H9 (cell line): ENCODE measurements around the gene HM13. TPM values are rescaled to one million over a fixed set of nuclear protein-coding genes. Genes with fewer than 3 reads are reported as not detected.

Experiments used
- DNase-seq: peaks from one replicate; pipeline ENCODE4 v3.0.0-alpha.2; 2017
- H2AFZ ChIP-seq: one replicate; pipeline ENCODE4 v1.6.1; 2013; ENCODE audit warnings: mild to moderate bottlenecking, low read length, control low read depth, moderate library complexity
- H2AK5ac ChIP-seq: 2 replicates; pipeline ENCODE4 v1.6.1; 2013; ENCODE audit warnings: low read length, control low read depth, mixed read lengths; ENCODE audit not compliant: insufficient read length
- H2BK120ac ChIP-seq: one replicate; pipeline ENCODE4 v1.6.1; 2013; ENCODE audit warnings: low read depth, mild to moderate bottlenecking, low read length, control low read depth, inconsistent platforms; ENCODE audit not compliant: poor library complexity, severe bottlenecking
- H2BK12ac ChIP-seq: 2 replicates; pipeline ENCODE4 v1.6.1; 2013; ENCODE audit warnings: low read length, control low read depth, mixed read lengths, low read depth; ENCODE audit not compliant: insufficient read length
- H2BK15ac ChIP-seq: 2 replicates; pipeline ENCODE4 v1.6.1; 2013; ENCODE audit warnings: low read depth, low read length, control low read depth
- H2BK20ac ChIP-seq: one replicate; pipeline ENCODE4 v1.6.1; 2013; ENCODE audit warnings: low read depth, mild to moderate bottlenecking, low read length, control low read depth, inconsistent platforms; ENCODE audit not compliant: poor library complexity, severe bottlenecking
- H2BK5ac ChIP-seq: 2 replicates; pipeline ENCODE4 v1.6.1; 2013; ENCODE audit warnings: low read length, control low read depth, mixed read lengths; ENCODE audit not compliant: insufficient read length
- H3K14ac ChIP-seq: 2 replicates; pipeline ENCODE4 v1.6.1; 2013; ENCODE audit warnings: low read length, control low read depth; ENCODE audit not compliant: insufficient read depth
- H3K18ac ChIP-seq: 2 replicates; pipeline ENCODE4 v1.6.1; 2013; ENCODE audit warnings: low read depth, mild to moderate bottlenecking, mixed read lengths, low read length, control low read depth; ENCODE audit not compliant: insufficient read length
- H3K23ac ChIP-seq: 2 replicates; pipeline ENCODE4 v1.6.1; 2013; ENCODE audit warnings: low read length, control low read depth, mixed read lengths, low read depth; ENCODE audit not compliant: insufficient read length
- H3K23me2 ChIP-seq: 2 replicates; pipeline ENCODE4 v1.6.1; 2013; ENCODE audit warnings: low read depth, mild to moderate bottlenecking, mixed read lengths, low read length, control low read depth; ENCODE audit not compliant: insufficient read length, poor library complexity, severe bottlenecking
- H3K27ac ChIP-seq: 2 replicates; pipeline ENCODE4 v1.5.1; 2013; ENCODE audit warnings: low read length, control low read depth, mixed read lengths, low read depth; ENCODE audit not compliant: insufficient read length
- H3K27me3 ChIP-seq: 2 replicates; pipeline ENCODE4 v1.6.1; 2013; ENCODE audit warnings: low read length, control low read depth, inconsistent platforms; ENCODE audit not compliant: insufficient read depth
- H3K4ac ChIP-seq: 2 replicates; pipeline ENCODE4 v1.6.1; 2013; ENCODE audit warnings: low read depth, mild to moderate bottlenecking, control low read depth, inconsistent platforms, low read length, moderate library complexity
- H3K4me1 ChIP-seq: 2 replicates; pipeline ENCODE4 v1.6.1; 2013; ENCODE audit warnings: low read length, control low read depth, inconsistent platforms; ENCODE audit not compliant: insufficient read depth
- H3K4me2 ChIP-seq: 2 replicates; pipeline ENCODE4 v1.6.1; 2013; ENCODE audit warnings: low read length, control low read depth, mixed read lengths; ENCODE audit not compliant: insufficient read length, insufficient read depth
- H3K56ac ChIP-seq: 2 replicates; pipeline ENCODE4 v1.6.1; 2013; ENCODE audit warnings: low read depth, mild to moderate bottlenecking, mixed read lengths, low read length, control low read depth; ENCODE audit not compliant: insufficient read length
- H3K79me1 ChIP-seq: 2 replicates; pipeline ENCODE4 v1.6.1; 2013; ENCODE audit warnings: low read depth, mild to moderate bottlenecking, moderate library complexity, low read length, control low read depth, inconsistent platforms; ENCODE audit not compliant: insufficient read depth, poor library complexity, severe bottlenecking
- H3K79me2 ChIP-seq: 2 replicates; pipeline ENCODE4 v1.6.1; 2013; ENCODE audit warnings: low read length, control low read depth, inconsistent platforms; ENCODE audit not compliant: insufficient read depth
- H3K9ac ChIP-seq: 2 replicates; pipeline ENCODE4 v1.6.1; 2013; ENCODE audit warnings: low read length, control low read depth, mixed read lengths; ENCODE audit not compliant: insufficient read length; ENCODE audit errors: extremely low read depth
- H3K9me3 ChIP-seq: one replicate; pipeline ENCODE4 v1.6.1; 2013; ENCODE audit warnings: low read depth, low read length, inconsistent platforms; ENCODE audit not compliant: control insufficient read depth
- H3T11ph ChIP-seq: one replicate; pipeline ENCODE4 v1.6.1; 2013; ENCODE audit warnings: mild to moderate bottlenecking, low read length, control low read depth, inconsistent platforms
- H4K20me1 ChIP-seq: one replicate; pipeline ENCODE4 v1.6.1; 2013; ENCODE audit not compliant: control insufficient read depth, insufficient read length, insufficient read depth
- H4K5ac ChIP-seq: 2 replicates; pipeline ENCODE4 v1.6.1; 2013; ENCODE audit warnings: low read depth, mild to moderate bottlenecking, mixed read lengths, low read length, control low read depth; ENCODE audit not compliant: insufficient read length
- H4K8ac ChIP-seq: replicated peaks from 2 replicates; pipeline ENCODE4 v1.6.1; 2013; ENCODE audit warnings: low read length, control low read depth, mixed read lengths, low read depth; ENCODE audit not compliant: insufficient read length
- H4K91ac ChIP-seq: 2 replicates; pipeline ENCODE4 v1.6.1; 2013; ENCODE audit warnings: low read depth, mild to moderate bottlenecking, moderate library complexity, mixed read lengths, low read length, control low read depth; ENCODE audit not compliant: insufficient read length
- H3K27ac Mint-ChIP-seq, 3 experiments: 2 replicates in 2 of 3; 3 replicates in 1 of 3; pipeline ENCODE4 v1.8.0; 2020 to 2021; ENCODE audit warnings: mixed read lengths in 3 of 3, mild to moderate bottlenecking in 1 of 3, moderate library complexity in 1 of 3
- H3K27me3 Mint-ChIP-seq: 2 replicates; pipeline ENCODE4 v1.8.0; 2021; ENCODE audit warnings: low read depth, mild to moderate bottlenecking, moderate library complexity, mixed read lengths
- H3K36me3 Mint-ChIP-seq, 3 experiments: 2 replicates in 2 of 3; 3 replicates in 1 of 3; pipeline ENCODE4 v1.8.0; 2020 to 2021; ENCODE audit warnings: low read depth in 3 of 3, mixed read lengths in 3 of 3; ENCODE audit not compliant: insufficient read depth in 1 of 3
- H3K4me1 Mint-ChIP-seq, 2 experiments: 2 replicates each; pipeline ENCODE4 v1.8.0; 2020; ENCODE audit warnings: mixed read lengths in 2 of 2
- H3K4me3 Mint-ChIP-seq, 2 experiments: 2 replicates in 1 of 2; 3 replicates in 1 of 2; pipeline ENCODE4 v1.8.0; 2020 to 2021; ENCODE audit warnings: mild to moderate bottlenecking in 2 of 2, mixed read lengths in 2 of 2, moderate library complexity in 1 of 2
- H3K9me3 Mint-ChIP-seq, 2 experiments: 2 replicates in 1 of 2; 3 replicates in 1 of 2; pipeline ENCODE4 v1.8.0; 2020; ENCODE audit warnings: mild to moderate bottlenecking in 2 of 2, mixed read lengths in 2 of 2, moderate library complexity in 1 of 2
- WGBS: extraction: QIAGEN DNeasy Blood & Tissue Kit; methylation state at CpG from one replicate; pipeline ENCODE4 v1.1.7; 2013; ENCODE audit warnings: missing lambda C conversion rate, low lambda C conversion rate, mixed read lengths; ENCODE audit not compliant: insufficient read length; ENCODE audit errors: extremely low coverage; 5-methylcytosine and 5-hydroxymethylcytosine counted together
- total RNA-seq: library from RNA; stranded (reverse); gene quantifications from 2 replicates; pipeline ENCODE4 v1.2.1, GENCODE V29; 2021
- TF ChIP-seq, protein P1 (sequence below): fragments of 200-600 bp; sonication (generic); conservative IDR thresholded peaks from 3 replicates; pipeline ENCODE4 v1.8.0; 2021; ENCODE audit warnings: antibody characterized with exemption, mild to moderate bottlenecking

Gene HM13
- total RNA-seq, 1 experiment from 2014 or later = 169 TPM

DNA sequence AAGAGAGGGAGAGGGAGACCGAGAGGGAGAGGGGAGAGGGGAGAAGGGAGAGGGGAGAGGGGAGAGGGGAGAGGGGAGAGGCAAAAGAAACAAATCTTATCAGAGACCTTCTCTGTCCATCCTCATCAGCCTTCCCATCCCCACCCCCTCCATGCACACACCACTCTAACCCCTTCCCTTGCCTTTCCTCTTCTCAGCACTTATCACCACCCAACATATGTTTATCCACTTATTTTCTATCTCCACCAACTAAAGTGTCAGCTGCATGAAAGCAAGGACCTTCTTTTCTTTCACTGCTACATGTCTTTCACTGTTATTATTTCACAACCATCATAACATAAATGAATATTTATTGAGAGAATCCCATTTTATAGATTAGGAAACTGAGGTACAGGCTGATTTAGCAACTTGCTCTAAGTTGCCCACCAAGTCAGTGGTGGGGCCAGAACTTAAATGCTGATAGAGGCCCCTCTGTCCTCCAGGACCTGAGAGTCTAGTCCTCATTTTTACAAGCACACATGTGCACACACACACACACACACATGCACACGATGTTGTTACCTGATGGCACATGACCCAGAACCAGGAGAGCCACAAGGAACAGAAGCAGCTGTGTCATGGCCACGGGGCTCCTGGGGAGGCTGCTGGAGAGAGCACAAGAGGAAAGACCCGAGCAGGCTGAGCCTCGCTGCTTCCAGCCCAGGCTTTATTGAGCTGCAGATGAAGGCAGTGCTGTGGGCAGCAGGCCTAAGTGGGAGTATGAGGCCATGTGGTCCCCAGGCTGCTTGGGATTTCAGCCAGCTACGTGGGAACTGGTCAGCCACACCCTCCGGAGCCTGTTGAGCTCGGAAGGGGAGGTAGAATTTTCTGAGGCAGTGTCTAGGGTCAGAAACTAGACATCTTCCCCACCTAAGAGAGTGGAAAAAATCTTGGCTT is 41.6 kb upstream of the HM13 start:
- H3K14ac ChIP-seq = no peak overlapping the region
- no peak overlapping the region for H2BK20ac ChIP-seq
- no peaks in the 10 kb centered on the region for H3K4me1 Mint-ChIP-seq
- no peak overlapping the region for H3K9ac ChIP-seq
- H4K8ac ChIP-seq = no peak overlapping the region
- H2AK5ac ChIP-seq = no peak overlapping the region
- no peak overlapping the region for H3K56ac ChIP-seq
- no peaks in the 10 kb centered on the region for H3K4me1 ChIP-seq
- no peak for DNase-seq
- H3K23ac ChIP-seq = no peak overlapping the region
- H4K20me1 ChIP-seq = no peaks in the 10 kb centered on the region
- no peak overlapping the region for H3T11ph ChIP-seq
- TF ChIP-seq, protein P1, sequence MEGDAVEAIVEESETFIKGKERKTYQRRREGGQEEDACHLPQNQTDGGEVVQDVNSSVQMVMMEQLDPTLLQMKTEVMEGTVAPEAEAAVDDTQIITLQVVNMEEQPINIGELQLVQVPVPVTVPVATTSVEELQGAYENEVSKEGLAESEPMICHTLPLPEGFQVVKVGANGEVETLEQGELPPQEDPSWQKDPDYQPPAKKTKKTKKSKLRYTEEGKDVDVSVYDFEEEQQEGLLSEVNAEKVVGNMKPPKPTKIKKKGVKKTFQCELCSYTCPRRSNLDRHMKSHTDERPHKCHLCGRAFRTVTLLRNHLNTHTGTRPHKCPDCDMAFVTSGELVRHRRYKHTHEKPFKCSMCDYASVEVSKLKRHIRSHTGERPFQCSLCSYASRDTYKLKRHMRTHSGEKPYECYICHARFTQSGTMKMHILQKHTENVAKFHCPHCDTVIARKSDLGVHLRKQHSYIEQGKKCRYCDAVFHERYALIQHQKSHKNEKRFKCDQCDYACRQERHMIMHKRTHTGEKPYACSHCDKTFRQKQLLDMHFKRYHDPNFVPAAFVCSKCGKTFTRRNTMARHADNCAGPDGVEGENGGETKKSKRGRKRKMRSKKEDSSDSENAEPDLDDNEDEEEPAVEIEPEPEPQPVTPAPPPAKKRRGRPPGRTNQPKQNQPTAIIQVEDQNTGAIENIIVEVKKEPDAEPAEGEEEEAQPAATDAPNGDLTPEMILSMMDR = no peak
- peaks cover 57% of the 10 kb centered on the region for H3K9me3 ChIP-seq
- no peak overlapping the region for H3K4me2 ChIP-seq
- H3K36me3 Mint-ChIP-seq = peaks cover 7 to 38% (median 21%) of the 10 kb centered on the region in 3 experiments; a peak in 6 of 7 replicates
- H2BK5ac ChIP-seq = no peak overlapping the region
- H2BK12ac ChIP-seq = no peak overlapping the region
- H4K5ac ChIP-seq = no peak overlapping the region
- no peak overlapping the region for H3K27ac Mint-ChIP-seq
- H3K9me3 Mint-ChIP-seq = peaks cover 58 to 64% of the 10 kb centered on the region in 2 experiments
- H3K79me1 ChIP-seq = no peaks in the 10 kb centered on the region
- no CpG with 5 or more reads among the region's 8 CpGs for WGBS
- H3K27me3 Mint-ChIP-seq = peaks cover 13% of the 10 kb centered on the region
- no peaks in the 10 kb centered on the region for H3K79me2 ChIP-seq
- H3K27ac ChIP-seq = no peak overlapping the region
- no peak overlapping the region for H4K91ac ChIP-seq
- H3K23me2 ChIP-seq = no peaks in the 10 kb centered on the region
- H3K4ac ChIP-seq = no peak overlapping the region
- no peaks in the 10 kb centered on the region for H3K27me3 ChIP-seq
- H2AFZ ChIP-seq = no peak overlapping the region
- H2BK15ac ChIP-seq = no peak overlapping the region
- H3K18ac ChIP-seq = no peak overlapping the region
- no peak overlapping the region; a peak in 1 of 5 replicates for H3K4me3 Mint-ChIP-seq
- H2BK120ac ChIP-seq = no peak overlapping the region
